Testis (tissue), 2 donors: ENCODE data around the gene CXXC5.

Source experiments
- CTCF ChIP-seq, 3 experiments: fragments of 450-650 bp in 2 of 3; fragments of 200-600 bp in 1 of 3; sonication (generic) in 1 of 3; IDR thresholded peaks; one replicate each; pipeline ENCODE4 v1.5.1; 2016 to 2019; ENCODE audit warnings: antibody characterized with exemption in 3 of 3, mild to moderate bottlenecking in 2 of 3, moderate library complexity in 1 of 3
- POLR2A ChIP-seq: fragments of 450-650 bp; IDR thresholded peaks from one replicate; pipeline ENCODE4 v1.6.1; 2017; ENCODE audit warnings: antibody characterized with exemption, mild to moderate bottlenecking, moderate library complexity

- no peak for TF ChIP-seq CTCF (IDR thresholded peaks at IDR 0.05)
- TF ChIP-seq POLR2A = no peak
Observed at GRCh38 chr5:139611703-139612584, 36.2 kb upstream of the CXXC5 start.
